ENCODE data around the gene PDGFB. TPM values are rescaled to one million over a fixed set of nuclear protein-coding genes. Genes with fewer than 3 reads are reported as not detected.

Gene PDGFB
- total RNA-seq, 2 donors from 2014 or later: 5.9 to 10.4 TPM

GRCh38 chr22:39280250-39280649 lies 35.5 kb upstream of the PDGFB start:
- no peak overlapping the region for H3K27ac Mint-ChIP-seq
- H3K4me1 Mint-ChIP-seq: peaks cover 5% of the 10 kb centered on the region
- H3K4me1 ChIP-seq (ENCODE audit: control insufficient read depth, insufficient read depth, low read length): no peaks in the 10 kb centered on the region
- no peak for DNase-seq
- H3K4me3 Mint-ChIP-seq: no peak overlapping the region
- no peak overlapping the region for H3K9ac ChIP-seq (ENCODE audit: extremely low read depth, low read length, poor library complexity, severe bottlenecking)
- peaks cover 6% of the 10 kb centered on the region for H3K9me3 ChIP-seq (ENCODE audit: control insufficient read depth, low read length)
- peaks cover 1% of the 10 kb centered on the region for H3K27me3 Mint-ChIP-seq (ENCODE audit: insufficient read depth)
- TF ChIP-seq CTCF (conservative IDR thresholded peaks at IDR 0.05): no peak
- H3K36me3 Mint-ChIP-seq (ENCODE audit: low read depth): peaks cover 4% of the 10 kb centered on the region
- H3K4me3 ChIP-seq (ENCODE audit: low read length): no peak overlapping the region
- WGBS, 2 experiments (ENCODE audit: insufficient coverage in 1 of 2, insufficient read length in 1 of 2): 86 to 89% methylated on average over 6 to 7 of the region's 7 CpGs
- no peak overlapping the region for H3K27ac ChIP-seq (ENCODE audit: low read depth, low read length)
- no peaks in the 10 kb centered on the region for H3K27me3 ChIP-seq (ENCODE audit: control insufficient read depth, insufficient read depth, low read length, poor library complexity, severe bottlenecking)
- H3K36me3 ChIP-seq (ENCODE audit: control insufficient read depth, insufficient read depth, low read length): no peaks in the 10 kb centered on the region
- peaks cover 16% of the 10 kb centered on the region for H3K9me3 Mint-ChIP-seq

GRCh38 chr22:39279170-39279850 lies 34.5 kb upstream of the PDGFB start:
- 70 to 76% methylated on average over 17 to 23 of the region's 23 CpGs for WGBS, 2 experiments (ENCODE audit: insufficient coverage in 1 of 2, insufficient read length in 1 of 2)
- Mint-ChIP-seq H3K27me3 (ENCODE audit: insufficient read depth) (peaks cover 1% of the 10 kb centered on the region), H3K4me1 (peaks cover 5% of the 10 kb centered on the region), H3K36me3 (ENCODE audit: low read depth) (peaks cover 4% of the 10 kb centered on the region), H3K4me3 (no peak overlapping the region), H3K9me3 (peaks cover 13% of the 10 kb centered on the region), H3K27ac (peak overlapping the region; percentile 6)
- no peak for DNase-seq
- Histone ChIP-seq H3K4me3 (ENCODE audit: low read length) (no peak overlapping the region), H3K4me1 (ENCODE audit: control insufficient read depth, insufficient read depth, low read length) (no peaks in the 10 kb centered on the region), H3K9me3 (ENCODE audit: control insufficient read depth, low read length) (peaks cover 6% of the 10 kb centered on the region), H3K9ac (ENCODE audit: extremely low read depth, low read length, poor library complexity, severe bottlenecking) (no peak overlapping the region), H3K36me3 (ENCODE audit: control insufficient read depth, insufficient read depth, low read length) (no peaks in the 10 kb centered on the region), H3K27ac (ENCODE audit: low read depth, low read length) (no peak overlapping the region), H3K27me3 (ENCODE audit: control insufficient read depth, insufficient read depth, low read length, poor library complexity, severe bottlenecking) (no peaks in the 10 kb centered on the region)
- no peak for TF ChIP-seq CTCF (conservative IDR thresholded peaks at IDR 0.05)

GRCh38 chr22:39278040-39278439 lies 33.3 kb upstream of the PDGFB start:
- TF ChIP-seq CTCF (conservative IDR thresholded peaks at IDR 0.05): no peak
- no peaks in the 10 kb centered on the region for H3K27me3 ChIP-seq (ENCODE audit: control insufficient read depth, insufficient read depth, low read length, poor library complexity, severe bottlenecking)
- no peak overlapping the region for H3K4me3 ChIP-seq (ENCODE audit: low read length)
- Mint-ChIP-seq H3K27me3 (ENCODE audit: insufficient read depth) (peaks cover 1% of the 10 kb centered on the region), H3K4me1 (peaks cover 4% of the 10 kb centered on the region), H3K36me3 (ENCODE audit: low read depth) (peaks cover 4% of the 10 kb centered on the region), H3K9me3 (peaks cover 13% of the 10 kb centered on the region), H3K27ac (no peak overlapping the region), H3K4me3 (no peak overlapping the region)
- no peak for DNase-seq
- peaks cover 6% of the 10 kb centered on the region for H3K9me3 ChIP-seq (ENCODE audit: control insufficient read depth, low read length)
- no peaks in the 10 kb centered on the region for H3K36me3 ChIP-seq (ENCODE audit: control insufficient read depth, insufficient read depth, low read length)
- no peaks in the 10 kb centered on the region for H3K4me1 ChIP-seq (ENCODE audit: control insufficient read depth, insufficient read depth, low read length)
- no peak overlapping the region for H3K27ac ChIP-seq (ENCODE audit: low read depth, low read length)
- no peak overlapping the region for H3K9ac ChIP-seq (ENCODE audit: extremely low read depth, low read length, poor library complexity, severe bottlenecking)
- 87 to 90% methylated on average over 11 to 13 of the region's 13 CpGs for WGBS, 2 experiments (ENCODE audit: insufficient coverage in 1 of 2, insufficient read length in 1 of 2)
